Thoracic aorta (tissue), 2 donors: ENCODE results near the gene AFG1L. TPM values are rescaled to one million over a fixed set of nuclear protein-coding genes. Genes with fewer than 3 reads are reported as not detected.
"Not testable (repeated sequence)": the region's sequence is repeated elsewhere in the genome, so short reads cannot be mapped to it uniquely, and the experiment has no call there.

Source experiments
- ATAC-seq: fragments of 150-250 bp; one replicate; pipeline ENCODE4 v1.8.0; 2017; ENCODE audit warnings: low read depth; ENCODE audit not compliant: insufficient number of reproducible peaks, low FRiP score
- DNase-seq: peaks from one replicate; pipeline ENCODE4 v3.0.0-alpha.2; 2020; ENCODE audit warnings: low spot score
- H3K27ac ChIP-seq, 2 donors: fragments of 200-600 bp; sonication (generic); 1 replicate in 1 of 2; 2 replicates in 1 of 2; pipeline ENCODE4 v1.5.1; 2016; ENCODE audit warnings: mild to moderate bottlenecking in 2 of 2, moderate library complexity in 2 of 2
- H3K27me3 ChIP-seq: fragments of 200-600 bp; sonication (generic); replicated peaks from 2 replicates; pipeline ENCODE4 v1.6.0; 2016; ENCODE audit warnings: mild to moderate bottlenecking; ENCODE audit not compliant: insufficient read depth
- H3K36me3 ChIP-seq: fragments of 200-600 bp; sonication (generic); one replicate; pipeline ENCODE4 v1.5.1; 2016
- H3K4me1 ChIP-seq, 2 donors: fragments of 200-600 bp; sonication (generic); 1 replicate in 1 of 2; 2 replicates in 1 of 2; pipeline versions ENCODE4 v1.5.1 to v1.6.0; 2016; ENCODE audit warnings: low read depth in 2 of 2, mild to moderate bottlenecking in 1 of 2; ENCODE audit not compliant: control insufficient read depth in 1 of 2
- H3K4me3 ChIP-seq: fragments of 200-600 bp; sonication (generic); 2 replicates; pipeline ENCODE4 v1.5.1; 2016; ENCODE audit warnings: mild to moderate bottlenecking
- H3K9me3 ChIP-seq: fragments of 200-600 bp; sonication (generic); 2 replicates; pipeline ENCODE4 v1.5.1; 2016
- total RNA-seq, 2 donors: library from RNA; depleted of rRNA; stranded (reverse); fragments of >200 nt; gene quantifications; one replicate each; pipeline versions ENCODE4 v1.1.0 to v1.2.3, GENCODE V29; 2016
- TF ChIP-seq, protein P1 (sequence below): fragments of 200-600 bp; sonication (generic); IDR thresholded peaks from one replicate; pipeline ENCODE4 v1.5.1; 2019; ENCODE audit warnings: antibody characterized with exemption

AFG1L gene
- total RNA-seq, 2 donors from 2014 or later, result 1.7 to 21.7 TPM

DNA sequence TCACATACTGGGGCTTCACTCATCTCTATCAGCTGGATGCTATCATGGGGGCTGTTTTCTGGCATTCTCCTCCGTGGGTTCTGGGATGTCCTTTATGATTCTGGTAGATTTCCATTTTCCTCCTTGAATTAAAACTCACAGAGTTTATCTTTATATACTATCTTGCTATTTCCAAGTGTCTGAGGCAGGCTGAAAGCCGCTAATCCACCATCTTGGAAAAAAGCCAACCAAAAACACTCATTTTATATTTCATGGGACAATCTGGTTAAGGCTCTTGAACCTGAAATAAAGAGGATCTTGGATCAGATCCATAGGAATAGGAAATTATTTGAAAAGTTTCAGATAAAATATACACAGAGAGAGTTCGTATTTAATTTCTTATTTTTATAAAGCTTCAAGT, 86.0 kb downstream of the AFG1L start:
- ATAC-seq, result no peak
- no peaks in the 10 kb centered on the region for H3K27me3 ChIP-seq
- TF ChIP-seq, protein P1, sequence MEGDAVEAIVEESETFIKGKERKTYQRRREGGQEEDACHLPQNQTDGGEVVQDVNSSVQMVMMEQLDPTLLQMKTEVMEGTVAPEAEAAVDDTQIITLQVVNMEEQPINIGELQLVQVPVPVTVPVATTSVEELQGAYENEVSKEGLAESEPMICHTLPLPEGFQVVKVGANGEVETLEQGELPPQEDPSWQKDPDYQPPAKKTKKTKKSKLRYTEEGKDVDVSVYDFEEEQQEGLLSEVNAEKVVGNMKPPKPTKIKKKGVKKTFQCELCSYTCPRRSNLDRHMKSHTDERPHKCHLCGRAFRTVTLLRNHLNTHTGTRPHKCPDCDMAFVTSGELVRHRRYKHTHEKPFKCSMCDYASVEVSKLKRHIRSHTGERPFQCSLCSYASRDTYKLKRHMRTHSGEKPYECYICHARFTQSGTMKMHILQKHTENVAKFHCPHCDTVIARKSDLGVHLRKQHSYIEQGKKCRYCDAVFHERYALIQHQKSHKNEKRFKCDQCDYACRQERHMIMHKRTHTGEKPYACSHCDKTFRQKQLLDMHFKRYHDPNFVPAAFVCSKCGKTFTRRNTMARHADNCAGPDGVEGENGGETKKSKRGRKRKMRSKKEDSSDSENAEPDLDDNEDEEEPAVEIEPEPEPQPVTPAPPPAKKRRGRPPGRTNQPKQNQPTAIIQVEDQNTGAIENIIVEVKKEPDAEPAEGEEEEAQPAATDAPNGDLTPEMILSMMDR, result no peak
- H3K36me3 ChIP-seq, result no peaks in the 10 kb centered on the region
- H3K27ac ChIP-seq, result no peak overlapping the region
- H3K4me3 ChIP-seq, result no peak overlapping the region
- H3K9me3 ChIP-seq, result no peaks in the 10 kb centered on the region
- H3K4me1 ChIP-seq, result no peaks in the 10 kb centered on the region
- no peak for DNase-seq

DNA sequence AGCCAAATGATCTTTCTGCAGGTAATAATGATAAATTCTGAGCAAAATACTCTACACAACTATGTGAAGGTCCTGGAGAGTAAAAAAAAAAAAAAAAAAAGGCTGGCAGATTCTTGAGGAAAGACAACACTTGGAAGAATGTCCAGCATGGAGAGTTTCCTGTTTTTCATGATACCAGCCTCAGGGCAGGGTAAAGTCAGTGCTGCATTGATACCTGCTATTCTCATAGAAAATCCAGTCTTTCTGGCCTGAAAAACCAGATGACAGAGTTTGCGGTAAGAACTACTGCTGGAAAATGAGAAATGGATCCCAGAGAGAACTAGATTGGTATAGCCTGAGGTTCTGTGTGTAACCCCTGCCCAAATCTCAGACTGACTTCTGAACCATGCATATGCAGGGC, 89.1 kb downstream of the AFG1L start:
- TF ChIP-seq, protein P1, result no peak
- ATAC-seq, result no peak
- no peak overlapping the region for H3K27ac ChIP-seq
- H3K4me1 ChIP-seq, result no peaks in the 10 kb centered on the region
- no peak overlapping the region for H3K4me3 ChIP-seq
- no peaks in the 10 kb centered on the region for H3K9me3 ChIP-seq
- no peaks in the 10 kb centered on the region for H3K36me3 ChIP-seq
- no peaks in the 10 kb centered on the region for H3K27me3 ChIP-seq
- DNase-seq, result no peak

DNA sequence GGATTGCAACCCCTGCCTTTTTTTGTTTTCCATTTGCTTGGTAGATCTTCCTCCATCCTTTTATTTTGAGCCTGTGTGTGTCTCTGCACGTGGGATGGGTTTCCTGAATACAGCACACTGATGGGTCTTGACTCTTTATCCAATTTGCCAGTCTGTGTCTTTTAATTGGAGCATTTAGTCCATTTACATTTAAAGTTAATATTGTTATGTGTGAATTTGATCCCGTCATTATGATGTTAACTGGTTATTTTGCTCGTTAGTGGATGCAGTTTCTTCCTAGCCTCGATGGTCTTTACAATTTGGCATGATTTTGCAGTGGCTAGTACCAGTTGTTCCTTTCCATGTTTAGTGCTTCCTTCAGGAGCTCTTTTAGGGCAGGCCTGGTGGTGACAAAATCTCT, 94.3 kb downstream of the AFG1L start:
- not testable (repeated sequence) for DNase-seq, H3K27me3 ChIP-seq, ATAC-seq, H3K36me3 ChIP-seq, H3K9me3 ChIP-seq, H3K4me3 ChIP-seq, H3K27ac ChIP-seq, H3K4me1 ChIP-seq

DNA sequence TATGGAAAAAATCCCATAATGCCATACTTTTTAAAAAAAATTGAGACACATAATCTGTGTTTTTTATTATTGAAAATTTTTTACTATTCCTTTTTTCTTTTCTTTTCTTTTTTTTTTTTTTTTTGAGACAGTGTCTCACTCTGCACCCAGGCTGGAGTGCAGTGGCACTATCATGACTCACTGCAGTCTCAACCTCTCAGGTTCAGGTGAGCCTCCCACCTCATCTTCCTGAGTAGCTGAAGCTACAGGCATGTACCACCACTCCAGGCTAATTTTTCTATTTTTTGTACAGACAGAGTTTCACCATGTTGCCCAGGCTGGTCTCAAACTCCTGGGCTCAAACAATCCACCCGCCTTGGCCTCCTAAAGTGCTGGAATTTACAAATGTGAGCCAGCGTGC, 100.4 kb downstream of the AFG1L start:
- Histone ChIP-seq H3K27ac (no peak overlapping the region), H3K36me3 (no peaks in the 10 kb centered on the region), H3K4me1 (no peaks in the 10 kb centered on the region), H3K4me3 (no peak overlapping the region), H3K9me3 (no peaks in the 10 kb centered on the region), H3K27me3 (no peaks in the 10 kb centered on the region)
- TF ChIP-seq, protein P1, result no peak
- no peak for DNase-seq
- ATAC-seq, result no peak

DNA sequence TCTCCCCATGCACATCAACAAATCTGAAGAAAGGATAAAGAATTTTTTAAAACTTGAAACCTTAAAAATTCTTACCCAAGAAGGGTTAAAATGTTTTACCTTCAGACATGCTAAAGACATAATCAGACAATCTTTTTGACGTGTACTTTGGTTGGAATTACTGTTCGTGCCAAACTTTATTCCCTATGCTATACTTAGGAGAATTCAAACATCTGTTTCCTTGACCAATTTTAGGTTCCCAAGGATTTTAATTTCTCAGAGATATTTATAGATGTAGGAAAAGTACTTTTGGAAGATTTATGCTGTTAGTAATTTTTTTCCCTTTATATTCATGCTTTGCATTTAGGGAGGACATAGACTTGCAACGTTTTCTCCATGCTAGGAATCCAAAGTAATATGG, 108.4 kb downstream of the AFG1L start:
- ATAC-seq, result no peak
- Histone ChIP-seq H3K9me3 (no peaks in the 10 kb centered on the region), H3K4me1 (no peaks in the 10 kb centered on the region), H3K27ac (no peak overlapping the region), H3K4me3 (no peak overlapping the region), H3K27me3 (no peaks in the 10 kb centered on the region), H3K36me3 (no peaks in the 10 kb centered on the region)
- TF ChIP-seq, protein P1, result no peak
- DNase-seq, result no peak

DNA sequence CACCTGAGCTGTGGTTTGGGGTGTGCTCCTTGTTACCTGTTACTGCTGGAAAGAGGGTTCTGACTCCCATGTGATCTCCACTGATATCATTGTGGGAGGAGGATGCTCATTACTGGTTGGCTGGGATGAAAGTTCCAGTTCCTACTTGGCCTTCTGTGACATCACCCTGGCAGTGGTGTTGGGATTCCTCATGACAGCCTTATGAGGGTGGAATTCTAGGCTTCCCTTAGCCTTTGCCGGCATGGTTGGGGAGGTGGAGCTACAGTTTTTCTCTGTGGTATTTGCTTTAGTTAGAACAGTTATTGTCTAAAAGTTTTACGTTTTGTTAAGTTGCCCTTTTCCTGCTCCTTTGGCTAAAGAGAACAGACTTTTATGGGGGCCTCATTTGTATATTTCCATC, 112.1 kb downstream of the AFG1L start:
- DNase-seq (no peak), ATAC-seq (no peak)
- Histone ChIP-seq H3K27ac (no peak overlapping the region), H3K4me3 (no peak overlapping the region), H3K9me3 (no peaks in the 10 kb centered on the region), H3K36me3 (no peaks in the 10 kb centered on the region), H3K27me3 (no peaks in the 10 kb centered on the region), H3K4me1 (no peaks in the 10 kb centered on the region)
- TF ChIP-seq, protein P1, result no peak
